Stimulated activated effector memory CD8-positive, alpha-beta T cell treated with anti-CD3 and anti-CD28 coated beads, Interleukin-12 subunit alpha, Interleukin-12 subunit beta, amount 100 ng/mL, for 72 hours (primary cell): ENCODE measurements around the gene DCLK1.

Experiments used
- ATAC-seq: fragments of 150-1000 bp; cut with Tn5 transposase; 2 replicates; pipeline ENCODE4 v1.10.0; 2021
- DNase-seq, 2 donors: peaks; one replicate each; pipeline ENCODE4 v3.0.0; 2021 to 2022; ENCODE audit warnings: low spot score in 2 of 2
- H3K27ac Mint-ChIP-seq: one replicate; pipeline ENCODE4 v1.8.0; 2022; ENCODE audit warnings: mild to moderate bottlenecking, mixed read lengths
- H3K36me3 Mint-ChIP-seq: one replicate; pipeline ENCODE4 v1.8.0; 2022; ENCODE audit warnings: mild to moderate bottlenecking, mixed read lengths
- H3K4me1 Mint-ChIP-seq: one replicate; pipeline ENCODE4 v1.8.0; 2022; ENCODE audit warnings: mixed read lengths
- H3K4me3 Mint-ChIP-seq: one replicate; pipeline ENCODE4 v1.8.0; 2022; ENCODE audit warnings: mild to moderate bottlenecking, mixed read lengths
- H3K9me3 Mint-ChIP-seq: one replicate; pipeline ENCODE4 v1.8.0; 2022; ENCODE audit warnings: mixed read lengths

DCLK1 gene

GRCh38 chr13:36131222-36131930, at the start of gene DCLK1:
Gene DCLK1 (minus strand): TSS chr13:36131382.
- H3K4me3 Mint-ChIP-seq = no peak within 1 kb of the TSS
- peak; percentile 26 for ATAC-seq
- no peaks in the 10 kb centered on the region for H3K36me3 Mint-ChIP-seq
- no peak for DNase-seq
- H3K4me1 Mint-ChIP-seq = no peaks in the 10 kb centered on the region
- H3K27ac Mint-ChIP-seq = no peak within 1 kb of the TSS
- H3K9me3 Mint-ChIP-seq = peaks cover 9% of the 10 kb centered on the region

DNA sequence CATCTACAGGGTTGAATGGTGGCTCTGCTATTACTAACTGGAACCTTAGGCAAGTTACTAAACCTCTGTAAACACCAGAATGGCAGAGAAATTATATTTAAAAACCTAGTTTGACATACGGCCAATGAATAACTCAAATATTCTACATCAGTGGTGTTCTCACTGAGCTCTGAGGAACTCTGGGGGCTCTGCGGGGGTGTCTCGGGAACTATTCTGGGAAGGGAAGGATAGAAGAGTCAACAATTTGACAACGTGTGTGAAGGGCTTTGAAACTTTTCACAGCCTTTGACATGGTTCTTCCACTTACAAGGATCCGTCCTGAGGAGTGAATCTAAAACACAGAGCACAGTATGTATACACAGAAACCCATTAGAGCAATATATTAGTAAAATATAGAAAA, 44.4 kb upstream of the DCLK1 start:
- ATAC-seq (no peak), DNase-seq (no peak)
- Mint-ChIP-seq H3K9me3 (peaks cover 8% of the 10 kb centered on the region), H3K4me3 (no peak overlapping the region), H3K27ac (no peak overlapping the region), H3K4me1 (no peaks in the 10 kb centered on the region), H3K36me3 (no peaks in the 10 kb centered on the region)

GRCh38 chr13:36174923-36175322, 43.7 kb upstream of the DCLK1 start:
- Mint-ChIP-seq H3K4me3 (no peak overlapping the region), H3K27ac (no peak overlapping the region), H3K9me3 (peaks cover 4% of the 10 kb centered on the region), H3K4me1 (no peaks in the 10 kb centered on the region), H3K36me3 (no peaks in the 10 kb centered on the region)
- DNase-seq (no peak), ATAC-seq (no peak)

DNA sequence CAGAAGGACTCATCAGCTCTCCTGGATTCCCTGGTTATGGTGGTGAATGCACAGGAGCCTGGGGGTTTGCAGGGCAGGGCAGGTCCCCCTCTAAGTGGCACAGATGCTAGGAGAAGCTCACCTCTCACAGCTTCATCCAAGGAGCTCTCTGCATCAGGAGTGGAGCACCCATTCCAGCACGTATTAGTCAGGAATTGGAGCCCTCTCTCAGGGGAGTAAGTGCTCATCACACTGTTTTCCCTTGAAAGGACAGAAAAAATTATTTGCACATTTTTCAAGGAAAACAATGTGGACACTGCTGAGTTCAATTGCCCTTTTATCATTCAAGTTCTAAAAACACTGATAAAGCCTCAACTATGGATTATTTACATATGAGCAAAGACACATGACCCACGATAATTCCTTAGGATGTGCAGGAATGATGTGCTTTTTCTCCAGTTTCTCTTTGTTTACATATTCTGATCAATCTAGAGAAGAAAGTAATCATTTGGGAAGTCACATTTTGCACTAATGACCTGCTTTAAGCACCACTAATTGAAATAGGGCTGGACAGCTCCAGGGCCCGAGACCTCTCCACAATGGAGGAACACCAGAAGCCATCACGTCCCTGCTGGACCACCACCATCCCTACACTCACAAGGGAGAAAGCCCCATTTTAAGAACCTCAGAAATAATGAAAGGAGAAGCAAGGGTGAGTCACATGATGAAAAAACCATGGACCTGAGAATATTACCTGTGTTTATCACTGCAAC, 42.6 kb upstream of the DCLK1 start:
- no peak for DNase-seq
- Mint-ChIP-seq H3K36me3 (no peaks in the 10 kb centered on the region), H3K9me3 (peaks cover 3% of the 10 kb centered on the region), H3K27ac (no peak overlapping the region), H3K4me3 (no peak overlapping the region), H3K4me1 (no peaks in the 10 kb centered on the region)
- ATAC-seq = no peak

DNA sequence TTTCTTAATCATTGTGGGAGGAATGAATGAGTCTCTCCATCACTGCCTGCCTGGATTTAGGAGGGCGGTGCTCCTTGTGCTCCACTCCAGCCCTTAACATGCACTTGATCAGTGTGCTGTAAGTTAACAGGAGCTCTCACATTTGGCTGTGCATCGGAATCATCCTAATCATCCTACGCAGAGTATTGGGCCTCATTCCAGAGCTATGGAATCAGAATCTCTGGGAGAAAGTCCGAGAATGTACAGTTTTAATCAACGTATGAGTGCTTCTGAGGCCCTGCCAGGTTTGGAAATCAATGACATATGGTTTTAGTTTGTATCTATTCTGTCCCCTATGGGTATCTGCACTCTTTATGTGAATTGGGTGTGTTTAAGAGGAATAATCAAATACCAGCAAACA, 34.9 kb upstream of the DCLK1 start:
- no peak for ATAC-seq
- Mint-ChIP-seq H3K27ac (no peak overlapping the region), H3K9me3 (peaks cover 12% of the 10 kb centered on the region), H3K4me3 (no peak overlapping the region), H3K4me1 (no peaks in the 10 kb centered on the region), H3K36me3 (no peaks in the 10 kb centered on the region)
- no peak for DNase-seq

- DNase-seq (no peak), ATAC-seq (no peak)
- no peak overlapping the region for H3K27ac Mint-ChIP-seq
- H3K4me3 Mint-ChIP-seq = no peak overlapping the region
- H3K36me3 Mint-ChIP-seq = no peaks in the 10 kb centered on the region
- peaks cover 20% of the 10 kb centered on the region for H3K9me3 Mint-ChIP-seq
- H3K4me1 Mint-ChIP-seq = no peaks in the 10 kb centered on the region
These were observed 32.7 kb upstream of the DCLK1 start for GRCh38 chr13:36163809-36164308.

DNA sequence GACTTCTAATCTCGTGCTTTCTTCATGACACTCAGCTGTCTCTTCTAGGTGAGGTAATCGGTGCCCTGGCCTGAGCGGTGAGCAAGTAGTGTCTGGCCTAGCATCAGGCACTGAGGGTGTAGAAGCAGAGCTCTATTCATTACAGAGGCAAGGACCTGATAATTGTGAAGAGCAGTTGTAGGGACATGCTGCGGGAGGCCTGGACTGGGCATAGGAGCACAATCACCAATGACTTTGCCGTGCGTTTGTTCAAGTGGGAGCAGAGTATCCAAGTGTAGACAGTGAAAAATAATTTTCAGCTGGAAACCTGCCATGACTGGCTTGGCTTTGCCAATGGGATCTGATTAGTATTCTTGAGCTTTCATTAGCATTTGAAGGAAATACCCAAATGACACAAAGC, 32.1 kb upstream of the DCLK1 start:
- ATAC-seq = no peak
- no peak overlapping the region for H3K27ac Mint-ChIP-seq
- no peak overlapping the region for H3K4me3 Mint-ChIP-seq
- peaks cover 20% of the 10 kb centered on the region for H3K9me3 Mint-ChIP-seq
- H3K36me3 Mint-ChIP-seq = no peaks in the 10 kb centered on the region
- DNase-seq = no peak
- H3K4me1 Mint-ChIP-seq = no peaks in the 10 kb centered on the region

DNA sequence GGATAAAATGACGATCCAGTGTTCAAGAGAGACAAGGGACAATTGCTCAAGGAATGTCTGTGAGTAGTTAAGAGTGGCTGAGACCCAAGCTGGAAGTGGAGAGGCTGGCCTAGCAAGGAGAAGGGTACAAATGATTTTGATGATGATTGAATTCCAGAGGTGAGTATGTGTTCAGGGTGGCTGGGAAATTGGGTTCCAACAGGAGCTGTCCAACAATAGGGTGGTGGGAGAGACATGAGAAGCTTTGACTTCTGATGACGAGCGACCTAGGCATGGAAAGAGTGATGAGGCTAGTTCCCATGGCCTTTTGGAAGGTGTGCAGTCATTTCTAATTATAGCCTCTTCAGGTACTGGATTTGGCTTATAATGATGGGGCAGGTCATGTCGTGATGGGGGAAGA, 29.1 kb upstream of the DCLK1 start:
- DNase-seq = no peak
- Mint-ChIP-seq H3K27ac (no peak overlapping the region), H3K4me1 (no peaks in the 10 kb centered on the region), H3K9me3 (peaks cover 21% of the 10 kb centered on the region), H3K36me3 (no peaks in the 10 kb centered on the region), H3K4me3 (no peak overlapping the region)
- ATAC-seq = no peak

DNA sequence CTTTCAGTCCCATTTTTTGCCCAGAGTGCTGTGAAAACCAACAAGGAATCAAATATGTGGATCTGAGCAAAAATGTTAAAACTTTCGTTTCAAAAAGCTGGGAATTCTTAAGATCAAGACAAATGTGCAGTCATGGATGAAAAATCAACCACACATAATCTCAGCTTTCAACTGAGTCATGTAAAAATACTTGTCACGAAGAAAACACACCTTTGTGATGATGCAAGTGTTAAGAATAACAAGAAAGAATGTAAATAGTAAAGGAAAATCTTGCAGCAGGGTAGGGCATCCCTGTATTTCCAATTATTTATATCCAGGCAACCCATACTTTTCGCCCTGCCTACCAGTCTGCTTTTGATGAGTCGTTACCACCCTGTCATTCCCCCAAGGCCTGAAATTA, 27.4 kb upstream of the DCLK1 start:
- Mint-ChIP-seq H3K36me3 (no peaks in the 10 kb centered on the region), H3K27ac (no peak overlapping the region), H3K4me1 (no peaks in the 10 kb centered on the region), H3K9me3 (peaks cover 21% of the 10 kb centered on the region), H3K4me3 (no peak overlapping the region)
- no peak for DNase-seq
- no peak for ATAC-seq

DNA sequence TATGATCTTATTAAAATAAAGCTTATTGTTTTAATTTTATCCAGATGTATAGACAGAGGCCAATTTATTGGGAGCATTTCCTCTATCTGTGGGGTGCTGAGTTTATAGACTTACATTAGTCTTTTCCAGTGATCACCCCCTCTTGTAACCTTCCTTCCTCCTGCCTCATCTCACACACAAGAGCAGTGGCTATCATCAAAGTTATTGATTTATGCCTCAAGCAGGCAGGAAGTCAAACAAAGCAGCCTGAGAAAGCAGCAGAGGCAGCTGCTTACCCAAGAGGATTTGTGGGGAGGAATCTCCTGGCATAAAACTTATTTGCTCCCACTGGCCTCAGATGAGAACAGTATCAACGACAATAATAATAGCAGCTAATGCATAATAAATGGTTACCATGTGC, 26.3 kb upstream of the DCLK1 start:
- Mint-ChIP-seq H3K27ac (no peak overlapping the region), H3K9me3 (peaks cover 21% of the 10 kb centered on the region), H3K4me3 (no peak overlapping the region), H3K36me3 (no peaks in the 10 kb centered on the region), H3K4me1 (no peaks in the 10 kb centered on the region)
- ATAC-seq = no peak
- DNase-seq = no peak

DNA sequence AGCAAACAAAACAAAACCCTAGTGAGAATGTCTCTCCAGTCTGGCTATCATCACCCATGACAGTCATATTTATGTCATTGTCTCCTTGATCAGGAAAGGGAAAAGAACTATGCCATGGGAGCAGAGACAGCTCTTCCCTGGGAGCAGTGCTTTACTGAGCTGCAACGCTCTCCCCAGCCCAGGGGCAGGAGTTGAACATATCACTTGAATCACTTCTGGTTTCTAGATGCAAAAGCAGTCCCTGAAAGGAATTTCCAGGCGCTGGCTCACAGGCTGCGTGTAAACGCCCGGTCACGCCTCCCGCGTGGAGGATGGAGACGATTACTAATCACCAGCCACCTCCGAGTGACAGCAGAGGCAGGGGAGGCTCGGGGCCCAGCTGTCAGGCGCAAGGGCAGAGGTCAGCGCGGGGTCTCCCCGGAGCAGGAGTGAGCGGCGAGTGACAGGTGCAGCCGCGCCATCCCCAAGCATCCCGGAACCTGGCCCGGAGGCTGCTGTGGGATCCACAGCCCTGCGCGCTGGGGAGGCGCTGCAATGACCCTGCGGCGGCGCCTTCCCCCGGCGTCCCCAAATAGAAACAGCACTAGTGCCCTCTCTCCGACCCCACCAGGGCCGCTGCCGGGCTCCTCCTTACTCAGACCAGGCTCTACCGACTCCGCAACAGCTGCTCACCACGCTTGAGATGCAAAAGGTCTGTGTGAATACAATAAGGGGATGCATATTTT, 23.5 kb upstream of the DCLK1 start:
- Mint-ChIP-seq H3K36me3 (no peaks in the 10 kb centered on the region), H3K4me3 (no peak overlapping the region), H3K4me1 (no peaks in the 10 kb centered on the region), H3K27ac (no peak overlapping the region), H3K9me3 (peaks cover 13% of the 10 kb centered on the region)
- no peak for DNase-seq
- no peak for ATAC-seq

GRCh38 chr13:36151591-36151990, 20.4 kb upstream of the DCLK1 start:
- ATAC-seq (no peak), DNase-seq (no peak)
- H3K4me1 Mint-ChIP-seq = no peaks in the 10 kb centered on the region
- H3K4me3 Mint-ChIP-seq = no peak overlapping the region
- H3K9me3 Mint-ChIP-seq = peaks cover 15% of the 10 kb centered on the region
- H3K27ac Mint-ChIP-seq = no peak overlapping the region
- no peaks in the 10 kb centered on the region for H3K36me3 Mint-ChIP-seq

GRCh38 chr13:36148446-36148845, 17.3 kb upstream of the DCLK1 start:
- no peak overlapping the region for H3K4me3 Mint-ChIP-seq
- no peak overlapping the region for H3K27ac Mint-ChIP-seq
- ATAC-seq = no peak
- H3K36me3 Mint-ChIP-seq = no peaks in the 10 kb centered on the region
- peaks cover 11% of the 10 kb centered on the region for H3K9me3 Mint-ChIP-seq
- H3K4me1 Mint-ChIP-seq = no peaks in the 10 kb centered on the region
- DNase-seq = no peak

- Mint-ChIP-seq H3K27ac (no peak overlapping the region), H3K4me3 (no peak overlapping the region), H3K4me1 (no peaks in the 10 kb centered on the region), H3K36me3 (no peaks in the 10 kb centered on the region), H3K9me3 (peaks cover 7% of the 10 kb centered on the region)
- no peak for ATAC-seq
- no peak for DNase-seq
These were observed 16.1 kb upstream of the DCLK1 start for GRCh38 chr13:36147330-36147729.

- H3K9me3 Mint-ChIP-seq = peaks cover 7% of the 10 kb centered on the region
- H3K36me3 Mint-ChIP-seq = no peaks in the 10 kb centered on the region
- H3K4me3 Mint-ChIP-seq = no peak overlapping the region
- no peaks in the 10 kb centered on the region for H3K4me1 Mint-ChIP-seq
- no peak for DNase-seq
- ATAC-seq = no peak
- no peak overlapping the region for H3K27ac Mint-ChIP-seq
These were observed 15.5 kb upstream of the DCLK1 start for GRCh38 chr13:36146511-36147269.
